Measurements from ENCODE around the gene UBE2E3. TPM values are rescaled to one million over a fixed set of nuclear protein-coding genes. Genes with fewer than 3 reads are reported as not detected.
"Not testable (repeated sequence)": the region's sequence is repeated elsewhere in the genome, so short reads cannot be mapped to it uniquely, and the experiment has no call there.

The UBE2E3 gene
- polyA plus RNA-seq, 3 donors: 184 to 207 (median 200) TPM

DNA sequence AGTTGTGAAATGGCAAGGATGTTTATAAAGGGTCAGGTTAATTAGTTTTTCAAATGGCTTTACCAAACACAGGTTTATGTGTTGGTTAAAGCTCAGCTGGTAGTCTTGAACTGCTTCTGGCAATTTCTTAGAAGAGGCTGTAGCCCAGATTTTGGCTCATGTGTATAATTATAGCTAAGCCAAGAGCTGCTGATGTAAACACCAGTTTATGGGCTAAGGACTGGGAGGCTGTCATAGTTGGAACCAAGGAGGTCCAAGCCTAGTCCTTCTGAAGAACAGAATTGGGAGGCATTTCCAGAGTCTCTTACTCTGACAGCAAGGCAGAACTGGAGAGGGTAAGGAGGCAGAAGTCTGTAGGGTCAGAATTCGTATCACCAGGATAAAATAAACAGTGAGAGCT, 25.4 kb downstream of the UBE2E3 start:
- DNase-seq: no peak

DNA sequence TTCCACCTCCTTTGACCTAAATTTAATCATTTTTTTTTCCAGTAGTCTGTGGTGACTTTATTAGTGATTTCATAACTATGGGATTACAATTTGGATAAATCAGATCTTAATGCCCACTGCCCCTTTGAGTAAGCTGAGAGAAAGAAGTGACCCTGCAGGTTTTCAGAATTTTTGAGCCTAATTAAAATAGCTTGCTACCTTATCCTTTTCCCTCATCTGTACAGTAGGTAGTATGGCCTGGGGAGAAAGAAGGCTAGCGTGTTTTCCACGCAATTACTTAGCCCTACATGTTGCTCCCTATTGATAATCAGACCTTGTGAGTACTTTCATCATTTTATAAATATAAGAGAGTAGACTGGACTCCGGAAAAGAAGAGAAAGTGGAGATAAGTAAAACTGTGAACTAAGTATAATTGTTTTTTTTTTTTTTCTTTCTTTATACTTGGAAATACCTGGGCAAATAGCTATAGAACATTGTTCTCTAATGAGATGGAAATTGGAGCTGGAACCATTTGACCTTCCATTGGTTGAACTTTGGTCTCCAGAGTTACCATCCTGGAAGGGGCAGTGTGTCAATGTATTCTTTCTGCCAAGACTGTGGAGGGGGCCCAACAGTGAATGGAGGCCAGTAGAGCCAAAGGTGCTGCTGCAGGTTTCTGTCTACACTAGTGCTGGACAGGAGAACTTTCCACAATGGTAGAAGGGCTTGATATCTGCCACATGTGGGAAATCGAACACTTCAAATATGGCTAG, 26.9 kb downstream of the UBE2E3 start:
- no peak for DNase-seq

DNA sequence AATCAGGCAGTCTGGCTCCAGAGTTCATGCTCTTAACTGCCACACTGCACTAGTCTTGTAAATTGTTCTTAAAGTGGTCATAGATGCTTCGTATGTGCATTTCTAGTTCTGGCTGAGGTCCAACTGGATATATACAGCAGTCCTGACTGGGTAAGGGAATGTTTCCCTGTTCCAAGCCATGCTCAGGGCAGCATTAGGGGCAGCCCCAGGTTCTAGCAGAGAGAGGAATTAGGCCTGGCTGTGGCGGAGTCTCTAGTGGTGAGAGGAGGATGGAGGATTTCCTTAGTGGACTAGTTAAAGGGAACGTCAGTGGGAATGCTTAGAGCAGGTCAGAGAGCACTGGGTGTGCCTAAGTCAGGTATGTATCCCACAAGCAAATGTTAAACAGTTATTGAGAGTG, 28.0 kb downstream of the UBE2E3 start:
- DNase-seq: no peak

DNA sequence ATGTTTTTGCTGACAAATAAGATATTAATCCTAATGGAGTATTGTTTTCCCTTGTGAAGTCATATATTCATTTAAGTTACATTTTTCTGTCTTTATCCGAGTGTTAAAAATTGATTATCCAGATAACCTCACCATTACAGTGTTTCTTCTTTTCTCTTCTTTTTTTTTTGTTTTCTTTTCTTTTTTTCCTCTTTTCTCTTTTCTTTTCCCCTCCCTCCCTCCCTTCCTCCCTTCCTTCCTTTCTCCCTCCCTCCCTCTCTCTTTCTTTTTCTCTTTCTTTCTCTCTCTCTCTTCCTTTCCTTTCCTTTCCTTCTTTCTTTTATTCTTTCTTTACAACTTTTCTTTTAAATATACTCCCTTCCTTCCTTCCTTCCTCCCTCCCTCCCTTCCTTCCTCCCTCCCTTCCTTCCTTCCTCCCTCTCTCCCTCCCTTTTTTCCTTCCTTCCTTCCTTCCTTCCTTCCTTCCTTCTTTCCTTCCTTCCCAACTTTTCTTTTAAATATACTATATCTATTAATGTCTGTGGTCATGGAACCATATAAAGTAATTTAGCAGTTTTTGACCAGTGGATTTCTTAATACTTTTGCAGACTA, 40.9 kb downstream of the UBE2E3 start:
- no peak for DNase-seq

DNA sequence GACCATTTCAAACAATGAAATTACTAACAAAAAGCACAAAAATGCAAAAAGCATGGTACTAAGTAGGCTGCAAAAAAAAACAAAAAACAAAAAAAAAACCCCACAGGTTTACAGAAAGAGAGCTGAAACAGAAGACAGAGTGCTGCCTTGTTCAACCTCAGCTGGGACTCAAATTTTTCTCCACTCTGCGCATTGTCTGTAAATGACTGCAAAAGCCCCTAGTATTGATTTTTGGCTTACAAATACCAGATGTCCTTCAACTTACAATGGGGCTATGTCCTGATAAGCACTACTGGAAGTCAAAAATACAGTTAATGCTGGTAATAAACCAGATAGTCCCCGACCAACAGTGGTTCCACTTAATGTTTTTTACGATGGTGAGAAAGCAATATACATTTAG, 42.2 kb downstream of the UBE2E3 start:
- no peak for DNase-seq

DNA sequence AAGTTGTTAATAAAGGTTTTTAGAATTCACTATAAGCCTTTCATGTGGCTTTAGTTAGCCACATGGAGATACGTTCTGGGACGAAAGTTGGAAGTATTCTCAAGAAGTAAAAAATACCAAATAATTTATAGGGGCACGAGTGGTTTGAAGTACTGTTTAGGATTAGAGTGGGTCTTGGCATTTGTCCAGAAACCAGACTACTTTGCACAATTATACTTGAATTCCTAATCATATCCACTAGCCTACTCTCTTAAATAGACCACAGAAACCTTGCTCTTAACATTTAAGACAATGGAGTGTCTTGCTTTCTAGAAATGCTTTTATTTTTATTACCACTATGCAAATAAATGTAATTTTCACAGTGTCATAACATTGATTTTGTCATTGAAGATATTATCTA, 44.6 kb downstream of the UBE2E3 start:
- DNase-seq: no peak

DNA sequence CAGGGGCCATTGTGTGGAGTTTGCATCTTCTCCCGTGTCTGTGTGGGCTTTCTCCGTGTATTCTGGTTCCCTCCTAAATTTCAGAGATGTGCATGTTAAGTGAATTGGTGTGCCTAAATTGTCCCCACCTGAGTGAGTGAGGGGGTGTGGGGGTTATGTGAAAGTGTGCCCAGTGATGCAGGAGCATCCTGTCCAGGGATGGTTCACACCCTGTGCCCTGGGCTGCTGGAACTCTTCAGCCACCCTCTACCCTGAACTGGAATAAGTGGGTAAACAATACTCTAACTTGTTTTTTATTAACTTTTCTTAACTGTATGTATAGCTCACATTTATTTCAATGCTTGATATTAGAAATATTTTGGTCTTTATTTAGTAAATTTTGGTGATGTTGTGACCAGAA, 56.0 kb downstream of the UBE2E3 start:
- no peak for DNase-seq

DNA sequence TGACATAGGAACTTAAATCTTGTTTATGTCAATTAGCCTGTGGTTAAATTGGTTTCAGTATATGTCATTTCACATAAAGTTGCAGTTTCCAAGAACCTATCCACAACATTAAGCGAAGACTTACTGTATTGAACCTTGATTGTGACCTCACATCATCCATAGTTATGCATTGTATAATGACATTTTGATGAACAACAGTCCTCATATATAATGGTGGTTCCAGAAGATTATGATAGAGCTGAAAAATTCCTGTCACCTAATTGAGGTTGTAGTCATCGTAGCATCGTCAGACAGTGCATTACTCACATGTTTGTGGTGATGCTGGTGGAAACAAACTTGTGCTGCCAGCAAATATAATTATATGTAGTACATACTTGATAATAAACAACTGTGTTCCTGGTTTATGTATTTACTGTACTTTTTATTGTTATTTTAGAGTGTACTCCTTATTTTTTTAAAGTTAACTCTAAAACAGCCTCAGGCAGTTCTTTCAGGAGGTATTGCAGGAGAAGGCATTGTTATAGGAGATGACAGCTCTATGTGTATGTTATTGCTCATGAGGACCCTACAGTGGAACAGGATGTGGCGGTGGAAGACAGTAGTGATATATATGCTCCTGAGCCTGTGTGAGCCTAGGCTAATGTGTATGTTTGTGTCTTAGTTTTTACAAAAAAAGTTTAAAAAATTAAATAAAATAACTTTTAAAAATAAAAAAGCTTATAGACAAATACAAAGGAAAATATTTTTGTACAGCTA, 56.6 kb downstream of the UBE2E3 start:
- no peak for DNase-seq

DNA sequence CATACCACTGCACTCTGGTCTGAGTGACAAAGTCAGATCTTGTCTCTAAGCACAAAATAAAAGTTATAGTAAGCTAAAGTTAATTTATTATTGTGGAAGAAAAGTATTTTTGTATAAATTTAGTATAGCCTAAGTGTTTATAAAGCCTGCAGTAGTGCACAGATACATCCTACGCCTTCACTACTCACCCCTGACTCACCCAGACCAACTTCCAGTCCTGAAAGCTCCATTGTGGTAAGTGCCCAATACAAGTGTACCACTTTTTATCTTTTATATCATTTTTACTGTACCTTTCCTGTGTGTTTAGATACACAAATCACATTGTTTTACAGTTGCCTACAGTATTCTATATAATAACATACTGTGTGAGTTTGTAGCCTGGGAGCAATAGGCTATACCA, 57.5 kb downstream of the UBE2E3 start:
- no peak for DNase-seq

DNA sequence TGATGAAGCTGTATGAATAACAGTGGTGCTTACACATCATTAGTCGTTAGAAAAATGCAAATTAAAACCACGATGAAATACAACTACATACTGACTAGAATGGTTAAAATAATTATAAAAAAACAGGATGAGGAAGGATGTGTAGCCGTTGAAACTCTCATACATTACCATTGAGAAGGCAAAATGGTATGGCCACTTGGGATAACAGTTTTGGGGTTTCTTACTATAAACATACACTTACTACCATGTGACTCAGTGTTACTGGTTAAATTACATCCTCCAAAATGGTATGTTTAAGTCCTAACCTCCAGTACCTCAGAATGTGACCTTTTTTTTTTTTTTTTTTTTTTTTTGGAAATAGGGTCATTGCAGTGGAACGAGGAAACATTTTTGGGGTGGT, 58.4 kb downstream of the UBE2E3 start:
- DNase-seq: no peak

DNA sequence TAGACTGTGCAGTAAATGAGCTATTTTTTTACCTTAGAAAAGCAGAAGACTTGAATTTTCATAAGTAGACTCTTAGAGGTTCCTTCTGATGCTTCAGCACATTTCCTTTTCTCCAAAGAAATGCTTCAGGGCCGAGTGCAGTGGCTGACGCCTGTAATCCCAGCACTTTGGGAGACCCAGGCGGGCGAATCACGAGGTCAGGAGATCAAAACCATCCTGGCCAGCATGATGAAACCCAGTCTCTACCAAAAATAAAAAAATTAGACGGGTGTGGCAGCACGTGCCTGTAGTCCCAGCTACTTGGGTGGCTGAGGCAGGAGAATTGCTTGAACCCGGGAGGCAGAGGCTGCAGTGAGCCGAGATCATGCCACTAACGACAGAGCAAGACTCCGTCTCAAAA, 60.4 kb downstream of the UBE2E3 start:
- DNase-seq: not testable (repeated sequence)

DNA sequence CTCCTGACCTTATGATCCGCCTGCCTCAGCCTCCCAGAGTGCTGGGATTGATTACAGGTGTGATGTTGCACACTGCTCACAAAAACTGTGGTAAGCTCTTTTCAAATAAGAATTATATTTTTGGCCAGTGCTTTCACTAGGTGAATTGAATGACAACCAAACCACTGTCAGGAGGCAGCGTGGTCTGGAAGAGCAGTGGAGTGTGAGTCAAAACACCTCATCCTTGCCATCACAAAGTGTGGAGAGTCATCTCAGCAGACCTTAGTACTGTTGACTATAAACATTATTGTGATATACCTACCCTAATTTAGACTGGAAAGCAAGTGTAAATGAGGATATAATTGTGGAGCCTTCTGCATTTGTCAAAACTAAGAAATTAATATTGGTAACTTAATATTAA, 61.3 kb downstream of the UBE2E3 start:
- DNase-seq: no peak

DNA sequence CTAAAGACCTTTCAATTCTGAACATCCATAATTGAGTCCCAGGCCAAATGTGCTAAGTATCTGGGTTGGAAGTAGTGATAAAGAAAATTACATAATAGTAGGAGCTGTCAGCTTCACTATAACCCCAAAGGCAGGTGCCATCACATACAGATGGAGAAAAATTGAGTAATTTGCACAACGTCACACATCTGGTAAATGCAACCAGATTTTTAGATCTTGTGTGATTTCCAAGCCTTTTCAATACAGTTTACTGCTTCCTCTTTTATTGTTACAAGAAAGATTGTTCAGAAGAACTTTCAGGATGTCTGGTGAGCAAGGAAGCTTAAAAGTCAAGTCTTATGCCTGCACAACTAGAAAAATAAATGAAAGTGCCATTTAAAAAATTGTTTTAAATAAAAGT, 62.3 kb downstream of the UBE2E3 start:
- no peak for DNase-seq

DNA sequence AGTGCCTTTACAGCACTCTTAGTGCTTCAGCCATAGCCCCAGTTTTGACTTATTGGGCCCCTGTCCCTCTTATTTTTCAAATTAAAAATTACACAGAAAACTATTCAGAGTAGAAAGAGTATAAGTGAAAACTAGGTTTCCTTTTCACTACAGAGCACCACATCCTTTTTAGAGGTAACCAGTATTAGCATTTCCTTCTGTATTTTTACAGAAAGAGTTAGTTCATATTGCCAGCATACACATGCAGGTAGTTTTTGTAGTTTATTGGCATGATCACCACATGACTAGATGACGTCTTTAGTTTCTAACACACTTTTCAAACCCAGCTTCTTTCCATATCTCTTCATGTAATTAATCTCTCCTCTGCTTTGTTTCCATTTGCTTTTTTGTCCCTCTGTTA, 66.4 kb downstream of the UBE2E3 start:
- no peak for DNase-seq

DNA sequence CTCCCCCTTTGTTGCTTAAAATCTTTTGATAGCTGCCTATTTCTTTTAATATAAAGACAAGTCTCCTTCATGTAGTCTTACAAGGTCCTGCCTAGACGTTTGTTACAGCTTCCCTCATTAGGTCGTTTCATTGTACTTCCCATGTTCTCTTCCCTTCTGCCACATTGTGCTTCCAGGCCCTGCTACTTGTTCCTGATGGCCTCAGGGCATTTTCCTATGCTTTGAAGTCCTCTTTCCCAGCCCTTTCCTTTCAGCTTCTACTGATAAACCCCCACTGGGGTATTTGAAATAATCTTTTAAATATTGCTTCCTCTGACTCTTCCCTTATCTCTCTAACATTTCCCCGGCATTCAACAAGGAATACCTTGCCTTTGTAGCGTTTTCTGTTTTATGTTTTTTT, 67.4 kb downstream of the UBE2E3 start:
- no peak for DNase-seq

DNA sequence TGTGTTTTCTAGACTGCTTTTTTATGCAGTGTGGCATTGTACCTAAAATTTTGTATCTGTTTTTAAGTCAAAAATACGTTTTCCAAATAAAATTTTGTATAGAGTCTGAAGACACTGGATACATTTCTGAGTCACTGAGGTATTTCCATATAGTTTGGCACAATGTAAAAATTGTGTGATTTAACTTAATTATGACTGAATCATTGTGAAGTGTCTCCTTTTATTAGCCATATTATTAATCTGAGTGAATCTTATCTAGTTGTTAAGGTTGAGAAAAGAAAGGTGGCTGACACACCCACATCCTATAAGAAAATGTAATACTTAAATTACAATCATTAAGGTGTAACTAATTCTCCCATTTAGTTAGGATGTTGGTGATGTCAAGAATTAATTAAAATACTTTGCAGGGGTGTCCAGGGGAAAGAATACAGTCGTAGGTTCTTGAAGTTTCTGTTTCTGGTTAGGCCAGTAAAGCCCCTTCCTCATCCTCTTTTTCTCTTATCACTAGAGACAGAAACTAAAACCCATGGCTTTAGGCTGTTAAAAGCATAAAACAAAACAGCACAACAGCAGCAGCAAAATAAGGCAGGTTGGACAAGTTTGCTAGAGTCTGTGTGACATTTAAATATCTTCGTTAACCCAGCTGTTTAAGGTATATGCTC, 71.6 kb downstream of the UBE2E3 start:
- no peak for DNase-seq

DNA sequence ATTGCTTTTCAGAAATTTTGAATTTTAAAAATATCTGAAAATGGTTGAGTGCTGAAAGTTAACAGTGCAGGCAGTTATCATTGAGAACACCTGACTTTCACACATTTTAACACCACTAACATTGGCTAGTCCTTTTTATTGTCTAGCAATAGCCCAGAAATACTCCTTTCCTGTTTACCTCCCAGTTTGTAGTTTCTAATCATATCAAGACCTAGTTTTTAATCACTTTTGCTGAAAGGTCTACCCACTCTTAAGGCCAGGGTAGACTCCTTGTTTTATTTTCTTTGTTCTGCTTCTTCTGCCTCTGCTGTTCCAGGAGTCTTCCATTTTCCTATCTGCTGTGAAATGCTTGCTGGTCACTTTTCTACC, 72.1 kb downstream of the UBE2E3 start:
- DNase-seq: no peak

DNA sequence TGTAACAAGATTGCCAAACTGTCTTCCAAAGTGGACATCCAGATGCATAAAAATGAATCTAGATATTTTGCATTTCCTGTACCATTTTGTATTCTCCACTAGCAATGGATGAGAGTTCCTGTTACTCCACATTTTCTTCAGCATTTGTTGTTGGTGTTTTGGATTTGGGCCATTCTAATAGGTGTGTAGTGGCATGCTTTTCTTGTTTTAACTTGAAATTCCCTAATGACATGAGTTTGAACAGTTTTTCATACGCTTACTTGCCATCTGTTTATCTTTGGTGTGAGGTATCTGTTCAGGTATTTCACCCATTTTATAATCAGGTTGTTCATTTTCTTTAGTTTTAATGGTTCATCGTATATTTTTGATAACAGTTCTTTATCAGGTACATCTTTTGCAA, 73.9 kb downstream of the UBE2E3 start:
- no peak for DNase-seq

DNA sequence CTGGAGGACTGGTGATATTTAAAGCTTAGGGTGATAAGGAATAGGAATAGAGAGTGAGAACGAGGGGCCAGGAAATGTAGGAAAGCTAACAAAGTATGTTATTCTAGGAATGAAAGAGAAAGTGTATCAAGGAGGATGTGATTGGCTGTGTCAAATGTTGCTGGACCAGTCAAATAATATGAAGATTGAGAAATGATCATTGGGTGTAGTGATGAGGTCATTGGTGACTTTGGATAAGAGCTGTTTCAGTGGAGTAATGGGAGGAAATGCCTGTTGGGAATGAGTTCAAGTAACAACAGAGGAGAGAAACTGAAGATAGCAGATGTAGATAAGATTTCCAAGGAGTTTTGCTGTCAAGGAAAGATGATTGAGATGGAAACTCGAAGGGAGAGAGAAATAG, 74.4 kb downstream of the UBE2E3 start:
- DNase-seq: no peak

DNA sequence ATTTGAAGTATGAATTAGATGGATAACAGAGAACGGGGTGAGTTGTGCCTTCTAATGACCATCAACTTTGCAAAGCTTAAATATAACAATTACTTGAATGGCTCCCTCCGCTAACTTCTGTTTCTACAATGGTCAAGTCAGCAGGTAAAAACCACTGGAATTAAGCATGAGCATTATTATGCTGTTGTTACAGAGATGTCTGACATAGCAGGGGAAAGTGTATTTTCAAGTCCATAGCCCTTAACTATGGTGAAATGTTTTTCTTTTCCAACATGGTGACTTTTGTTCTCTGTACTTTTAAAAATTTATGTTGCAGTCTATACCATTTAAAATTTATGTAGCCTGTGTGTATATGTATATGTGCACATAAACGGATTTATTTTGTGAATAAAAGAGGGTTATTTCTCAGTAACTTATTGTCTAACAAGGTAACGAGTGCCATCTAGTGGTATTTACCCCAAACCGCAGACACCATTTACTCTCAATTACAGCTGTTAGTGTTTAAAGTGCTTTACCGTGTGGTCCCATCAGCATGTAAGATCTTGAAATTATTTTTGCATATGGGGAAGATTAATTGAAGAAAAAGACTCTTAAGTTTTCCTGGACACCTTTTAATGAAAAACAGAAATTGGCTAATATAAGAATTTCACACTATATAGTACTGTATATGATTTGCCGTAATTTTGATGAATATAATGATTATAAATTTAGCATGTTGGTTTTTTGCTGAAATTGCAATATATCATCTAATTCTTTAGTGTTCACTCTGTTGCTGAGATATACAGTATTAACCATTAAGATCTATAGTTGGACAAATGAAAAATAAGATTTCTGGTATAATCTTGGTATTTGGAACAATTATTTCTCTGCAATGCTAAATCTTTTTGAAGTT, 78.2 kb downstream of the UBE2E3 start:
- DNase-seq: no peak

DNA sequence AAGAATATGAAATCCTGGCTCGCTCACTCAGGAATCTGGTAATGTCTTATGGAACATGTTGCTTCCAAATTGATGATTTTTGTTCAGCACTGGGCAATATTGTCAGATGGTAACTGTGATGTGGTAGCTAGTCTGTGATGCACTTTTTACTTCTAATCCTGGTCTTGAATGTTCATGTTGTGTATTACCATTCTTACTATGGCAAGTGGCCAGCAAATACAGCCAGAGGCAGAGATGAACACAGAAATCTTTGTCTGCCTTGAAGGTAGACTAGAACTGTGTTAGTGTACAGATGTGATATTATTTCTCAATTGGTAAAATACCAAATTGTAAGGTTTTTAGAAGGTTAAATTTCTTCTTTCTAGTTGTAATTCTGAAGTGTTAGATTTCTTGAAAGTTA, 83.3 kb downstream of the UBE2E3 start:
- DNase-seq: no peak

DNA sequence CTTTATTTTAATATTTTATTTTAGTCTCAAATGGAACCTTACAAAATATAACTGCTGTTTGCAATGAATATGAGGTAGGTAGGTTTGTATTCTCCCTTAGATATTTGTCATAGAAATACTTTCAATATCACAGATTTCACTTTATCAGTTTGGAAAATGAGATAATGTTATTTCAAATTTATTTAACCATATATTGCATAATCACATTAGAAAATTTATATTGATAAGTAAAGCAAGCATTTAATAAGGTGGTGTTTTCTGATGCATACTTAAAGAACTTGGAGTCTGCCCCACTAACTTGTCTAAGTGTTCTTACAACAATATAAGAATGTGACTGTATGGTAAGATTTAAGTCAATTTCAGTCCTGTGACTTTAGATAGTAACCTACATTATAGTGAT, 85.1 kb downstream of the UBE2E3 start:
- DNase-seq: no peak
